H9 (cell line): ENCODE data around the gene OPRL1. TPM values are rescaled to one million over a fixed set of nuclear protein-coding genes. Genes with fewer than 3 reads are reported as not detected.
A peak's percentile ranks its signal among the peaks of the same experiment; 100 is the strongest.

Source experiments
- DNase-seq: peaks from one replicate; pipeline ENCODE4 v3.0.0-alpha.2; 2017
- H2AFZ ChIP-seq: one replicate; pipeline ENCODE4 v1.6.1; 2013; ENCODE audit warnings: mild to moderate bottlenecking, low read length, control low read depth, moderate library complexity
- H2AK5ac ChIP-seq: 2 replicates; pipeline ENCODE4 v1.6.1; 2013; ENCODE audit warnings: low read length, control low read depth, mixed read lengths; ENCODE audit not compliant: insufficient read length
- H2BK120ac ChIP-seq: one replicate; pipeline ENCODE4 v1.6.1; 2013; ENCODE audit warnings: low read depth, mild to moderate bottlenecking, low read length, control low read depth, inconsistent platforms; ENCODE audit not compliant: poor library complexity, severe bottlenecking
- H2BK12ac ChIP-seq: 2 replicates; pipeline ENCODE4 v1.6.1; 2013; ENCODE audit warnings: low read length, control low read depth, mixed read lengths, low read depth; ENCODE audit not compliant: insufficient read length
- H2BK15ac ChIP-seq: 2 replicates; pipeline ENCODE4 v1.6.1; 2013; ENCODE audit warnings: low read depth, low read length, control low read depth
- H2BK20ac ChIP-seq: one replicate; pipeline ENCODE4 v1.6.1; 2013; ENCODE audit warnings: low read depth, mild to moderate bottlenecking, low read length, control low read depth, inconsistent platforms; ENCODE audit not compliant: poor library complexity, severe bottlenecking
- H2BK5ac ChIP-seq: 2 replicates; pipeline ENCODE4 v1.6.1; 2013; ENCODE audit warnings: low read length, control low read depth, mixed read lengths; ENCODE audit not compliant: insufficient read length
- H3K14ac ChIP-seq: 2 replicates; pipeline ENCODE4 v1.6.1; 2013; ENCODE audit warnings: low read length, control low read depth; ENCODE audit not compliant: insufficient read depth
- H3K18ac ChIP-seq: 2 replicates; pipeline ENCODE4 v1.6.1; 2013; ENCODE audit warnings: low read depth, mild to moderate bottlenecking, mixed read lengths, low read length, control low read depth; ENCODE audit not compliant: insufficient read length
- H3K23ac ChIP-seq: 2 replicates; pipeline ENCODE4 v1.6.1; 2013; ENCODE audit warnings: low read length, control low read depth, mixed read lengths, low read depth; ENCODE audit not compliant: insufficient read length
- H3K23me2 ChIP-seq: 2 replicates; pipeline ENCODE4 v1.6.1; 2013; ENCODE audit warnings: low read depth, mild to moderate bottlenecking, mixed read lengths, low read length, control low read depth; ENCODE audit not compliant: insufficient read length, poor library complexity, severe bottlenecking
- H3K27ac ChIP-seq: 2 replicates; pipeline ENCODE4 v1.5.1; 2013; ENCODE audit warnings: low read length, control low read depth, mixed read lengths, low read depth; ENCODE audit not compliant: insufficient read length
- H3K27me3 ChIP-seq: 2 replicates; pipeline ENCODE4 v1.6.1; 2013; ENCODE audit warnings: low read length, control low read depth, inconsistent platforms; ENCODE audit not compliant: insufficient read depth
- H3K4ac ChIP-seq: 2 replicates; pipeline ENCODE4 v1.6.1; 2013; ENCODE audit warnings: low read depth, mild to moderate bottlenecking, control low read depth, inconsistent platforms, low read length, moderate library complexity
- H3K4me1 ChIP-seq: 2 replicates; pipeline ENCODE4 v1.6.1; 2013; ENCODE audit warnings: low read length, control low read depth, inconsistent platforms; ENCODE audit not compliant: insufficient read depth
- H3K4me2 ChIP-seq: 2 replicates; pipeline ENCODE4 v1.6.1; 2013; ENCODE audit warnings: low read length, control low read depth, mixed read lengths; ENCODE audit not compliant: insufficient read length, insufficient read depth
- H3K56ac ChIP-seq: 2 replicates; pipeline ENCODE4 v1.6.1; 2013; ENCODE audit warnings: low read depth, mild to moderate bottlenecking, mixed read lengths, low read length, control low read depth; ENCODE audit not compliant: insufficient read length
- H3K79me1 ChIP-seq: 2 replicates; pipeline ENCODE4 v1.6.1; 2013; ENCODE audit warnings: low read depth, mild to moderate bottlenecking, moderate library complexity, low read length, control low read depth, inconsistent platforms; ENCODE audit not compliant: insufficient read depth, poor library complexity, severe bottlenecking
- H3K79me2 ChIP-seq: 2 replicates; pipeline ENCODE4 v1.6.1; 2013; ENCODE audit warnings: low read length, control low read depth, inconsistent platforms; ENCODE audit not compliant: insufficient read depth
- H3K9ac ChIP-seq: 2 replicates; pipeline ENCODE4 v1.6.1; 2013; ENCODE audit warnings: low read length, control low read depth, mixed read lengths; ENCODE audit not compliant: insufficient read length; ENCODE audit errors: extremely low read depth
- H3K9me3 ChIP-seq: one replicate; pipeline ENCODE4 v1.6.1; 2013; ENCODE audit warnings: low read depth, low read length, inconsistent platforms; ENCODE audit not compliant: control insufficient read depth
- H3T11ph ChIP-seq: one replicate; pipeline ENCODE4 v1.6.1; 2013; ENCODE audit warnings: mild to moderate bottlenecking, low read length, control low read depth, inconsistent platforms
- H4K20me1 ChIP-seq: one replicate; pipeline ENCODE4 v1.6.1; 2013; ENCODE audit not compliant: control insufficient read depth, insufficient read length, insufficient read depth
- H4K5ac ChIP-seq: 2 replicates; pipeline ENCODE4 v1.6.1; 2013; ENCODE audit warnings: low read depth, mild to moderate bottlenecking, mixed read lengths, low read length, control low read depth; ENCODE audit not compliant: insufficient read length
- H4K8ac ChIP-seq: replicated peaks from 2 replicates; pipeline ENCODE4 v1.6.1; 2013; ENCODE audit warnings: low read length, control low read depth, mixed read lengths, low read depth; ENCODE audit not compliant: insufficient read length
- H4K91ac ChIP-seq: 2 replicates; pipeline ENCODE4 v1.6.1; 2013; ENCODE audit warnings: low read depth, mild to moderate bottlenecking, moderate library complexity, mixed read lengths, low read length, control low read depth; ENCODE audit not compliant: insufficient read length
- H3K27ac Mint-ChIP-seq, 3 experiments: 2 replicates in 2 of 3; 3 replicates in 1 of 3; pipeline ENCODE4 v1.8.0; 2020 to 2021; ENCODE audit warnings: mixed read lengths in 3 of 3, mild to moderate bottlenecking in 1 of 3, moderate library complexity in 1 of 3
- H3K27me3 Mint-ChIP-seq: 2 replicates; pipeline ENCODE4 v1.8.0; 2021; ENCODE audit warnings: low read depth, mild to moderate bottlenecking, moderate library complexity, mixed read lengths
- H3K36me3 Mint-ChIP-seq, 3 experiments: 2 replicates in 2 of 3; 3 replicates in 1 of 3; pipeline ENCODE4 v1.8.0; 2020 to 2021; ENCODE audit warnings: low read depth in 3 of 3, mixed read lengths in 3 of 3; ENCODE audit not compliant: insufficient read depth in 1 of 3
- H3K4me1 Mint-ChIP-seq, 2 experiments: 2 replicates each; pipeline ENCODE4 v1.8.0; 2020; ENCODE audit warnings: mixed read lengths in 2 of 2
- H3K4me3 Mint-ChIP-seq, 2 experiments: 2 replicates in 1 of 2; 3 replicates in 1 of 2; pipeline ENCODE4 v1.8.0; 2020 to 2021; ENCODE audit warnings: mild to moderate bottlenecking in 2 of 2, mixed read lengths in 2 of 2, moderate library complexity in 1 of 2
- H3K9me3 Mint-ChIP-seq, 2 experiments: 2 replicates in 1 of 2; 3 replicates in 1 of 2; pipeline ENCODE4 v1.8.0; 2020; ENCODE audit warnings: mild to moderate bottlenecking in 2 of 2, mixed read lengths in 2 of 2, moderate library complexity in 1 of 2
- CTCF ChIP-seq: fragments of 200-600 bp; sonication (generic); conservative IDR thresholded peaks from 3 replicates; pipeline ENCODE4 v1.8.0; 2021; ENCODE audit warnings: antibody characterized with exemption, mild to moderate bottlenecking
- WGBS: extraction: QIAGEN DNeasy Blood & Tissue Kit; methylation state at CpG from one replicate; pipeline ENCODE4 v1.1.7; 2013; ENCODE audit warnings: missing lambda C conversion rate, low lambda C conversion rate, mixed read lengths; ENCODE audit not compliant: insufficient read length; ENCODE audit errors: extremely low coverage; 5-methylcytosine and 5-hydroxymethylcytosine counted together
- total RNA-seq: library from RNA; stranded (reverse); gene quantifications from 2 replicates; pipeline ENCODE4 v1.2.1, GENCODE V29; 2021

The OPRL1 gene
- total RNA-seq, 1 experiment from 2014 or later, result 0.90 TPM

- Histone ChIP-seq H3K27me3 (no peaks in the 10 kb centered on the region), H3K14ac (peak overlapping the region; percentile 31), H4K8ac (no peak overlapping the region), H2AFZ (no peak overlapping the region), H3K23ac (no peak overlapping the region), H2BK12ac (no peak overlapping the region), H3K4ac (no peak overlapping the region), H2BK120ac (no peak overlapping the region), H2BK20ac (no peak overlapping the region), H4K5ac (no peak overlapping the region), H3K23me2 (no peaks in the 10 kb centered on the region), H3K56ac (no peak overlapping the region), H3T11ph (no peak overlapping the region), H2BK5ac (no peak overlapping the region), H3K79me2 (no peaks in the 10 kb centered on the region), H3K9ac (no peak overlapping the region), H3K4me1 (no peaks in the 10 kb centered on the region), H4K91ac (no peak overlapping the region), H3K4me2 (no peak overlapping the region), H3K27ac (no peak overlapping the region), H2BK15ac (no peak overlapping the region), H4K20me1 (no peaks in the 10 kb centered on the region), H3K79me1 (no peaks in the 10 kb centered on the region), H3K18ac (peak overlapping the region; percentile 35), H2AK5ac (no peak overlapping the region), H3K9me3 (no peaks in the 10 kb centered on the region)
- WGBS, result no CpG with 5 or more reads among the region's 21 CpGs
- Mint-ChIP-seq H3K27ac (no peak overlapping the region; a peak in 1 of 7 replicates), H3K36me3 (peaks cover 0 to 5% (median 2%) of the 10 kb centered on the region in 3 experiments; a peak in 4 of 7 replicates), H3K4me1 (peaks cover 15 to 36% of the 10 kb centered on the region in 2 experiments), H3K4me3 (no peak overlapping the region), H3K27me3 (peaks cover 1% of the 10 kb centered on the region), H3K9me3 (peaks cover 7% of the 10 kb centered on the region in 2 experiments)
- no peak for TF ChIP-seq CTCF
- DNase-seq, result no peak
These were observed 59.5 kb downstream of the OPRL1 start for GRCh38 chr20:64139199-64140060.
